ENCODE results near the gene RSPH1.

Gene RSPH1

GRCh38 chr21:42515708-42516502 lies 19.9 kb upstream of the RSPH1 start:
- Histone ChIP-seq H3K4me3 (no peak overlapping the region), H3K27ac (peak overlapping the region in 1 of 21 experiments; percentile 11)

GRCh38 chr21:42514883-42515228 lies 18.8 kb upstream of the RSPH1 start:
- Histone ChIP-seq H3K4me3 (peak overlapping the region; percentile 56 to 88 (median 67)), H3K27ac (peak overlapping the region in 12 of 21 experiments; percentile 14 to 92 (median 80))

- Histone ChIP-seq H3K27ac (peak overlapping the region in 18 of 21 experiments; percentile 14 to 92 (median 76)), H3K4me3 (peak overlapping the region; percentile 56 to 88 (median 67))
Observed at GRCh38 chr21:42513985-42514882, 18.2 kb upstream of the RSPH1 start.

GRCh38 chr21:42513151-42513984 lies 17.3 kb upstream of the RSPH1 start, which contains the start of gene SLC37A1:
Gene SLC37A1 (plus strand): TSS chr21:42513852. CDS start chr21:42518455, 4,603 bp downstream.
- peak within 1 kb of the TSS in 18 of 21 experiments; percentile 14 to 92 (median 76) for H3K27ac ChIP-seq
- peak within 1 kb of the TSS; percentile 56 to 88 (median 67) for H3K4me3 ChIP-seq

- Histone ChIP-seq H3K4me3 (no peak overlapping the region), H3K27ac (peak overlapping the region in 4 of 21 experiments; percentile 43 to 77 (median 75))
Observed at GRCh38 chr21:42512346-42513034, 16.5 kb upstream of the RSPH1 start.

GRCh38 chr21:42509244-42509643 lies 13.2 kb upstream of the RSPH1 start:
- Histone ChIP-seq H3K4me3 (no peak overlapping the region), H3K27ac (no peak overlapping the region)

GRCh38 chr21:42508371-42508770 lies 12.3 kb upstream of the RSPH1 start:
- no peak overlapping the region for H3K27ac ChIP-seq
- no peak overlapping the region for H3K4me3 ChIP-seq

- no peak overlapping the region for H3K4me3 ChIP-seq
- no peak overlapping the region for H3K27ac ChIP-seq
Observed at GRCh38 chr21:42507418-42507817, 11.4 kb upstream of the RSPH1 start.

- H3K27ac ChIP-seq: no peak overlapping the region
- no peak overlapping the region for H3K4me3 ChIP-seq
Observed at GRCh38 chr21:42505090-42505726, 9.2 kb upstream of the RSPH1 start.

- Histone ChIP-seq H3K27ac (no peak overlapping the region), H3K4me3 (no peak overlapping the region)
Observed at GRCh38 chr21:42503711-42504110, 7.7 kb upstream of the RSPH1 start.

GRCh38 chr21:42500736-42501135 lies 4.7 kb upstream of the RSPH1 start:
- H3K27ac ChIP-seq: no peak overlapping the region
- no peak overlapping the region for H3K4me3 ChIP-seq

- H3K27ac ChIP-seq: no peak overlapping the region
- H3K4me3 ChIP-seq: no peak overlapping the region
Observed at GRCh38 chr21:42500225-42500624, 4.2 kb upstream of the RSPH1 start.

- Histone ChIP-seq H3K4me3 (no peak overlapping the region), H3K27ac (no peak overlapping the region)
Observed at GRCh38 chr21:42499444-42500112, 3.6 kb upstream of the RSPH1 start.

GRCh38 chr21:42498012-42498411 lies 2.0 kb upstream of the RSPH1 start:
- Histone ChIP-seq H3K4me3 (no peak overlapping the region), H3K27ac (no peak overlapping the region)

GRCh38 chr21:42496839-42497202 lies 797 bp upstream of the RSPH1 start:
- Histone ChIP-seq H3K27ac (peak overlapping the region in 18 of 21 experiments; percentile 25 to 95 (median 77)), H3K4me3 (peak overlapping the region; percentile 45 to 67 (median 53))

- Histone ChIP-seq H3K27ac (peak overlapping the region in 10 of 21 experiments; percentile 5 to 83 (median 58)), H3K4me3 (peak overlapping the region; percentile 45 to 67 (median 53))
Observed at GRCh38 chr21:42495765-42496119, 282 bp downstream of the RSPH1 start.

- Histone ChIP-seq H3K4me3 (no peak overlapping the region), H3K27ac (peak overlapping the region in 4 of 21 experiments; percentile 35 to 83 (median 77))
Observed at GRCh38 chr21:42495027-42495426, 997 bp downstream of the RSPH1 start.
